ENCODE measurements around the gene EFCC1. TPM values are rescaled to one million over a fixed set of nuclear protein-coding genes. Genes with fewer than 3 reads are reported as not detected.

The EFCC1 gene
- total and polyA plus RNA-seq, 2 of the 8 experiments (the other 6 are each of a cell fraction or from before 2014, with no cell fraction given), result 0.14 to 0.37 TPM

- TF ChIP-seq TAF7 (optimal IDR thresholded peaks at IDR 0.05; ENCODE audit: borderline replicate concordance, low read depth, low read length) (no peak), EP300 (IDR thresholded peaks at IDR 0.05; ENCODE audit: borderline replicate concordance in 1 of 2, low read depth in 2 of 2, low read length in 2 of 2) (no peak)
- ChIA-PET POLR2A (ENCODE audit: partially characterized antibody) (interaction anchor here (0.7 to 1.4 kb wide), 3 partner anchors 35 to 98 kb away, joined by 3 to 6 read pairs (median 4); no protein-coding TSS in a partner anchor), CTCF (ENCODE audit: partially characterized antibody) (interaction anchor here (0.6 to 4.0 kb wide), 10 partner anchors 11 to 161 kb away, joined by 3 to 38 read pairs (median 5); no protein-coding TSS in a partner anchor)
- peak overlapping the region; percentile 68; the same call in 1 of the 2 replicates for H4K8ac ChIP-seq (ENCODE audit: extremely low read depth, insufficient read depth, low read length)
- H2BK120ac ChIP-seq (replicated peaks; ENCODE audit: low read depth, low read length), result no peak overlapping the region
- FAIRE-seq, result no peak
- DNase-seq (ENCODE audit: low read depth in 1 of 2, low spot score in 2 of 2), result no peak
- H4K5ac ChIP-seq (ENCODE audit: insufficient read length, low read depth, low read length), result no peak overlapping the region
- no peak overlapping the region for H2BK15ac ChIP-seq (ENCODE audit: low read length)
- H3K27me3 ChIP-seq (replicated peaks in 1 of 4; ENCODE audit: control insufficient read depth in 3 of 4, extremely low read depth in 1 of 4, insufficient read depth in 3 of 4, low read length in 3 of 4), result 0 out of 7 replicates have a peak, but pooled peaks cover 0 to 3% (median 0%) of the 10 kb centered on the region in 4 experiments
- H2BK5ac ChIP-seq (ENCODE audit: low read depth, low read length), result no peak overlapping the region
- no peak overlapping the region for H3K4ac ChIP-seq (replicated peaks; ENCODE audit: insufficient read length, low read depth, low read length)
- H3K23me2 ChIP-seq (ENCODE audit: low read depth, low read length), result no peaks in the 10 kb centered on the region
- no peak overlapping the region for H3K18ac ChIP-seq (ENCODE audit: extremely low read depth, low read length)
- H4K20me1 ChIP-seq (replicated peaks in 1 of 2; ENCODE audit: control insufficient read depth in 1 of 2, insufficient read depth in 2 of 2, low read length in 2 of 2), result no peaks in the 10 kb centered on the region
- no peak overlapping the region for H2AFZ ChIP-seq (ENCODE audit: low read length)
- H3K4me2 ChIP-seq (ENCODE audit: insufficient read depth in 1 of 2, low read depth in 2 of 2, low read length in 2 of 2), result no peak overlapping the region
- no peaks in the 10 kb centered on the region for H3K36me3 ChIP-seq (ENCODE audit: control insufficient read depth in 2 of 4, insufficient read depth in 4 of 4, low read length in 3 of 4)
- no peak overlapping the region for H3K4me3 ChIP-seq (ENCODE audit: extremely low read depth in 1 of 4, insufficient read depth in 2 of 4, low read depth in 3 of 4, low read length in 4 of 4)
- no peak overlapping the region for H2BK20ac ChIP-seq (ENCODE audit: low read length)
- H3K27ac ChIP-seq (ENCODE audit: low read depth, low read length), result no peak overlapping the region
- no peaks in the 10 kb centered on the region for H3K79me1 ChIP-seq (ENCODE audit: low read depth, low read length)
- no peak overlapping the region for H3K56ac ChIP-seq (replicated peaks; ENCODE audit: insufficient read length, low read depth, low read length)
- no peak overlapping the region for H2AK5ac ChIP-seq (ENCODE audit: low read depth, low read length)
- H3K23ac ChIP-seq (ENCODE audit: insufficient read length), result no peak overlapping the region
- no peak overlapping the region for H2BK12ac ChIP-seq (ENCODE audit: low read depth, low read length)
- no peaks in the 10 kb centered on the region for H3K4me1 ChIP-seq (replicated peaks in 1 of 4; ENCODE audit: control insufficient read depth in 3 of 4, insufficient read depth in 4 of 4, low read length in 3 of 4)
- no peak overlapping the region for H4K91ac ChIP-seq (replicated peaks; ENCODE audit: insufficient read length, low read length)
- H3K9ac ChIP-seq (replicated peaks in 1 of 4; ENCODE audit: extremely low read depth in 1 of 4, low read depth in 3 of 4, low read length in 3 of 4), result no peak overlapping the region
- H3K9me3 ChIP-seq (ENCODE audit: insufficient read depth in 2 of 2, low read depth in 1 of 2, low read length in 1 of 2), result no peaks in the 10 kb centered on the region
- WGBS, 2 experiments (ENCODE audit: extremely low coverage in 1 of 2, insufficient coverage in 1 of 2, insufficient read length in 1 of 2, insufficient replicate concordance in 2 of 2, low coverage in 1 of 2, low lambda C conversion rate in 2 of 2, missing lambda C conversion rate in 1 of 2), result 82% methylated on average over 6 of the region's 6 CpGs; no CpG with 5 or more reads in 1 of the 2 experiments
- no peak overlapping the region for H3K14ac ChIP-seq (ENCODE audit: insufficient read length)
- H3K79me2 ChIP-seq (ENCODE audit: control insufficient read depth in 1 of 2, insufficient read depth in 2 of 2, low read length in 2 of 2), result no peaks in the 10 kb centered on the region
Observed at GRCh38 chr3:129084501-129084900, 83.4 kb downstream of the EFCC1 start.
